IMR-90 (cell line): ENCODE measurements around the gene CXCL8. TPM values are rescaled to one million over a fixed set of nuclear protein-coding genes. Genes with fewer than 3 reads are reported as not detected.

Experiments used
- ATAC-seq: fragments of 200-7000 bp; cut with Tn5 transposase; 2 replicates; pipeline ENCODE4 v1.9.1; 2020; ENCODE audit warnings: low read depth, mild to moderate bottlenecking, moderate library complexity
- BruUV-seq: library from RNA; stranded (reverse); fragments of 400-500 nt; replicated peaks from 2 replicates; lab custom pipeline; 2021; lab: Mats Ljungman, UMichigan
- CTCF ChIA-PET: fragments of 300-600 bp; formaldehyde crosslinking; extraction: SDS; loops from one replicate; lab custom pipeline; 2021; ENCODE audit warnings: antibody characterized with exemption; lab: Yijun Ruan, JAX
- POLR2A ChIA-PET: fragments of 300-600 bp; sonication (Branson Sonifier 250); formaldehyde crosslinking; loops from one replicate; lab custom pipeline; 2022; ENCODE audit warnings: antibody characterized with exemption; ENCODE audit not compliant: unreplicated experiment; lab: Charles Lee
- DNase-seq: peaks from one replicate; pipeline ENCODE4 v3.0.0; 2013
- H2AFZ ChIP-seq: replicated peaks from 2 replicates; pipeline ENCODE3; 2013; ENCODE audit warnings: low read length, mild to moderate bottlenecking; ENCODE audit not compliant: poor library complexity
- H2AK5ac ChIP-seq: 2 replicates; pipeline ENCODE4 v1.6.1; 2013; ENCODE audit warnings: low read depth, low read length, inconsistent platforms
- H2AK9ac ChIP-seq: replicated peaks from 2 replicates; pipeline ENCODE3; 2013; ENCODE audit warnings: mild to moderate bottlenecking, low read depth, low read length, moderate library complexity; ENCODE audit not compliant: poor library complexity
- H2BK120ac ChIP-seq: 2 replicates; pipeline ENCODE4 v1.6.1; 2013; ENCODE audit warnings: low read depth, low read length, inconsistent platforms
- H2BK15ac ChIP-seq: 3 replicates; pipeline ENCODE4 v1.6.1; 2013; ENCODE audit warnings: low read depth, low read length, inconsistent platforms
- H2BK20ac ChIP-seq: 2 replicates; pipeline ENCODE4 v1.6.1; 2013; ENCODE audit warnings: low read depth, mild to moderate bottlenecking, inconsistent platforms, low read length, moderate library complexity
- H2BK5ac ChIP-seq: 2 replicates; pipeline ENCODE4 v1.6.1; 2013; ENCODE audit warnings: mild to moderate bottlenecking, low read depth, low read length, inconsistent platforms; ENCODE audit not compliant: poor library complexity, severe bottlenecking
- H3K14ac ChIP-seq: replicated peaks from 2 replicates; pipeline ENCODE4 v1.6.1; 2013; ENCODE audit warnings: low read depth, low read length, inconsistent platforms
- H3K18ac ChIP-seq: 2 replicates; pipeline ENCODE4 v1.6.1; 2013; ENCODE audit warnings: low read depth, low read length, control low read depth
- H3K23ac ChIP-seq: 2 replicates; pipeline ENCODE4 v1.6.1; 2013; ENCODE audit warnings: low read depth, low read length, inconsistent platforms
- H3K27ac ChIP-seq: 2 replicates; pipeline ENCODE4 v1.5.1; 2013; ENCODE audit warnings: mild to moderate bottlenecking, control low read depth, low read length; ENCODE audit not compliant: insufficient read depth
- H3K27me3 ChIP-seq: 2 replicates; pipeline ENCODE4 v1.6.1; 2013; ENCODE audit warnings: low read length; ENCODE audit not compliant: control insufficient read depth, insufficient read depth
- H3K36me3 ChIP-seq: 2 replicates; pipeline ENCODE4 v1.6.1; 2013; ENCODE audit warnings: low read length, mixed read lengths; ENCODE audit not compliant: control insufficient read depth, insufficient read depth
- H3K4ac ChIP-seq: 2 replicates; pipeline ENCODE4 v1.6.1; 2013; ENCODE audit warnings: low read depth, low read length, inconsistent platforms
- H3K4me1 ChIP-seq: 2 replicates; pipeline ENCODE4 v1.6.1; 2013; ENCODE audit warnings: low read length, mixed read lengths; ENCODE audit not compliant: control insufficient read depth, insufficient read depth
- H3K4me2 ChIP-seq: 2 replicates; pipeline ENCODE4 v1.6.1; 2013; ENCODE audit warnings: low read depth, mild to moderate bottlenecking, control low read depth, low read length, moderate library complexity
- H3K4me3 ChIP-seq: 2 replicates; pipeline ENCODE4 v1.5.1; 2013; ENCODE audit warnings: low read depth, mild to moderate bottlenecking, control low read depth, low read length, moderate library complexity; ENCODE audit not compliant: insufficient read depth
- H3K56ac ChIP-seq: 2 replicates; pipeline ENCODE4 v1.6.1; 2013; ENCODE audit warnings: low read length, inconsistent platforms; ENCODE audit not compliant: insufficient read depth; ENCODE audit errors: extremely low read depth
- H3K79me1 ChIP-seq, 2 experiments: 2 replicates each; pipeline ENCODE4 v1.6.1; 2013; ENCODE audit warnings: low read length in 2 of 2, inconsistent platforms in 1 of 2, low read depth in 1 of 2
- H3K9ac ChIP-seq: 2 replicates; pipeline ENCODE4 v1.6.1; 2013; ENCODE audit warnings: low read depth, low read length, control low read depth
- H3K9me1 ChIP-seq: 2 replicates; pipeline ENCODE4 v1.6.1; 2013; ENCODE audit warnings: low read length, inconsistent platforms; ENCODE audit not compliant: insufficient read depth
- H3K9me3 ChIP-seq: 2 replicates; pipeline ENCODE4 v1.6.1; 2013; ENCODE audit warnings: low read length; ENCODE audit not compliant: control insufficient read depth, insufficient read depth
- H4K20me1 ChIP-seq: 2 replicates; pipeline ENCODE4 v1.6.1; 2013; ENCODE audit warnings: low read length, inconsistent platforms; ENCODE audit not compliant: insufficient read depth
- H4K5ac ChIP-seq: 2 replicates; pipeline ENCODE4 v1.6.1; 2013; ENCODE audit warnings: mild to moderate bottlenecking, low read depth, low read length, control low read depth
- H4K8ac ChIP-seq, 2 experiments: 2 replicates each; pipeline ENCODE4 v1.6.1; 2013; ENCODE audit warnings: low read depth in 2 of 2, low read length in 2 of 2, control low read depth in 1 of 2, inconsistent platforms in 1 of 2
- H4K91ac ChIP-seq: 2 replicates; pipeline ENCODE4 v1.6.1; 2013; ENCODE audit warnings: low read depth, low read length, inconsistent platforms; ENCODE audit not compliant: insufficient read depth
- CEBPB ChIP-seq: IDR thresholded peaks from 2 replicates; pipeline ENCODE4 v1.6.1; 2012; ENCODE audit warnings: low read depth, low read length, improper control_type of control experiment
- POLR2A ChIP-seq: IDR thresholded peaks from 2 replicates; pipeline ENCODE4 v1.6.1; 2012; ENCODE audit warnings: mild to moderate bottlenecking, low read depth, low read length
- WGBS, 2 experiments: methylation state at CpG; one replicate each; pipeline versions ENCODE4 v1.1.5 to v1.1.7; 2013; ENCODE audit warnings: missing lambda C conversion rate in 2 of 2; ENCODE audit not compliant: insufficient read length in 1 of 2; ENCODE audit errors: extremely low coverage in 2 of 2; 5-methylcytosine and 5-hydroxymethylcytosine counted together
- dilution Hi-C: fragments of 300-500 bp; cut with HindIII; formaldehyde crosslinking; loops from one replicate; pipeline ENCODE4 v1.14.3; 2018; ENCODE audit warnings: low sequenced_read_pairs; ENCODE audit not compliant: unreplicated experiment
- in situ Hi-C: fragments of 300-500 bp; cut with MboI; formaldehyde crosslinking; loops from 3 replicates; pipeline ENCODE4 v1.14.3; 2019; ENCODE audit warnings: low sequenced_read_pairs, inconsistent platforms, mixed read lengths
- intact Hi-C: fragments of 100-400 bp; cut with micrococcal nuclease; formaldehyde crosslinking; loops from 2 replicates; pipeline ENCODE4 v1.10.0; 2022
- polyA plus RNA-seq, 3 experiments: library from polyadenylated mRNA; depleted of rRNA; stranded (reverse); fragments of >200 nt; gene quantifications; 2 replicates each; pipeline ENCODE4 v1.2.3, GENCODE V29; 2012; ENCODE audit warnings: low replicate concordance in 1 of 3
- total RNA-seq: library from RNA; depleted of rRNA; stranded (reverse); fragments of >200 nt; gene quantifications from 2 replicates; pipeline ENCODE4 v1.2.3, GENCODE V29; 2012

Gene CXCL8
- total and polyA plus RNA-seq, 2 of the 4 experiments (the other 2 are of a cell fraction): 2.2 to 2.7 TPM

DNA sequence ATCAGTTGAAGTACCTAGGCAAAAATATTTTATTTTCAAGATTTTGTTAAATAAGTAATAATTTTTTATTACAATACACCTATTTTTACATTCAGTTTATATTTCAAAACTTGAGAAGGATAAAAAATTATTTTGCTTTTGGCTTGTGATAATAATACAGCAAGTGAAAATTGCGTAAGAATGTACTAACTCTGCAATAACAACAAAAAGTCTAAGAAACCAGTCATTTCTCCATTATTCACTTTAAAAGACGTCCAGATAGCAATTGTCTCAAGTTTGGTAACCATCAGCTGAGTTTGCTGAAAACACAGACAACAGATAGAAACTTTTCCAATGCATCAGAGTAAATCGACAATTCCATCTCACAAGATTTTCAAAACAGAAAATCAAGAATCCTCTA is 12.1 kb downstream of the CXCL8 start:
- Histone ChIP-seq H4K20me1 (no peaks in the 10 kb centered on the region), H4K5ac (no peak overlapping the region), H3K18ac (no peak overlapping the region), H3K27ac (no peak overlapping the region), H3K9me1 (0 out of 2 replicates have a peak, but pooled peaks cover 4% of the 10 kb centered on the region), H3K36me3 (no peaks in the 10 kb centered on the region), H4K8ac (no peak overlapping the region), H3K14ac (no peak overlapping the region), H3K23ac (no peak overlapping the region), H3K27me3 (no peaks in the 10 kb centered on the region; the same call in 1 of the 2 replicates), H2AK9ac (no peak overlapping the region), H3K9ac (no peak overlapping the region), H3K9me3 (no peaks in the 10 kb centered on the region), H2BK15ac (no peak overlapping the region), H4K91ac (no peak overlapping the region), H3K56ac (no peak overlapping the region), H2BK5ac (no peak overlapping the region), H3K4me3 (no peak overlapping the region), H2AFZ (no peak overlapping the region), H3K79me1 (no peaks in the 10 kb centered on the region), H3K4me1 (no peaks in the 10 kb centered on the region), H3K4me2 (no peak overlapping the region), H2BK120ac (no peak overlapping the region), H2BK20ac (no peak overlapping the region), H3K4ac (no peak overlapping the region), H2AK5ac (no peak overlapping the region)
- no TSS peak for BruUV-seq
- in situ Hi-C loops (no loop called here), dilution Hi-C loops (no loop called here), intact Hi-C loops (no loop called here)
- CTCF ChIA-PET: no interaction called here
- ATAC-seq (no peak), DNase-seq (no peak)
- TF ChIP-seq CEBPB: peak; percentile 80
- TF ChIP-seq POLR2A: no peak
- POLR2A ChIA-PET: no interaction called here
- no CpG with 5 or more reads among the region's 3 CpGs for WGBS, 2 experiments
